ENCODE data around the gene BSPRY.
"Not testable (repeated sequence)": the region's sequence is repeated elsewhere in the genome, so short reads cannot be mapped to it uniquely, and the experiment has no call there.

Gene BSPRY

GRCh38 chr9:113395000-113395861 is 45.9 kb downstream of the BSPRY start:
- DNase-seq (ENCODE audit: low read depth): no peak

GRCh38 chr9:113397203-113397631 is 47.9 kb downstream of the BSPRY start:
- no peak for DNase-seq (ENCODE audit: low read depth)

- no peak for DNase-seq (ENCODE audit: low read depth)
Observed at GRCh38 chr9:113398796-113399195, 49.5 kb downstream of the BSPRY start.

- DNase-seq (ENCODE audit: low read depth): no peak
Observed at GRCh38 chr9:113399646-113400200, 50.4 kb downstream of the BSPRY start.

GRCh38 chr9:113401027-113401792 is 51.9 kb downstream of the BSPRY start, which contains the start of gene ALAD:
TSS of gene ALAD (minus strand) at chr9:113401284. CDS start at chr9:113393559, 7,725 bp downstream.
- peak; percentile 97 for DNase-seq (ENCODE audit: low read depth)

GRCh38 chr9:113403646-113404045 is 54.3 kb downstream of the BSPRY start:
- no peak for DNase-seq (ENCODE audit: low read depth)

GRCh38 chr9:113406353-113406752 is 57.0 kb downstream of the BSPRY start:
- not testable (repeated sequence) for DNase-seq (ENCODE audit: low read depth)

GRCh38 chr9:113406873-113407511 is 57.7 kb downstream of the BSPRY start:
- peak; percentile 65 for DNase-seq (ENCODE audit: low read depth)

- no peak for DNase-seq (ENCODE audit: low read depth)
Observed at GRCh38 chr9:113409481-113409880, 60.1 kb downstream of the BSPRY start.

- no peak for DNase-seq (ENCODE audit: low read depth)
Observed at GRCh38 chr9:113409883-113410206, 60.5 kb downstream of the BSPRY start.

GRCh38 chr9:113410207-113410864 is 61.0 kb downstream of the BSPRY start, which contains the start of the genes C9orf43 and POLE3:
TSS of gene C9orf43 (plus strand) at chr9:113410747. CDS start at chr9:113413494, 2,747 bp downstream.
TSS of gene POLE3 (minus strand) at chr9:113410675. CDS start at chr9:113410293, 382 bp downstream.
- peak; percentile 90 for DNase-seq (ENCODE audit: low read depth)

- no peak for DNase-seq (ENCODE audit: low read depth)
Observed at GRCh38 chr9:113416149-113416721, 66.9 kb downstream of the BSPRY start.

GRCh38 chr9:113417370-113417769 is 68.0 kb downstream of the BSPRY start:
- no peak for DNase-seq (ENCODE audit: low read depth)
